Muscle of leg (tissue), 11 donors: ENCODE results near the gene ARL3. TPM values are rescaled to one million over a fixed set of nuclear protein-coding genes. Genes with fewer than 3 reads are reported as not detected.

Experiments
- DNase-seq: peaks from one replicate; pipeline ENCODE4 v3.0.0; 2013
- H3K27ac ChIP-seq: one replicate; pipeline ENCODE4 v1.5.1; 2013; ENCODE audit warnings: mild to moderate bottlenecking, low read length, control low read depth
- H3K27me3 ChIP-seq: one replicate; pipeline ENCODE4 v1.6.1; 2013; ENCODE audit warnings: low read length; ENCODE audit not compliant: control insufficient read depth, insufficient read depth
- H3K36me3 ChIP-seq: one replicate; pipeline ENCODE4 v1.6.1; 2013; ENCODE audit warnings: low read length; ENCODE audit not compliant: control insufficient read depth, insufficient read depth
- H3K4me1 ChIP-seq: one replicate; pipeline ENCODE4 v1.6.1; 2013; ENCODE audit warnings: low read length; ENCODE audit not compliant: control insufficient read depth, insufficient read depth
- H3K4me3 ChIP-seq: one replicate; pipeline ENCODE4 v1.5.1; 2013; ENCODE audit warnings: low read length, control low read depth
- H3K9me3 ChIP-seq: replicated peaks from 2 replicates; pipeline ENCODE4 v1.6.1; 2013; ENCODE audit warnings: low read depth, low read length; ENCODE audit not compliant: control insufficient read depth
- whole genome bisulfite sequencing: methylation state at CpG from one replicate; pipeline ENCODE4 v1.1.5; 2013; ENCODE audit warnings: missing lambda C conversion rate; ENCODE audit not compliant: insufficient coverage; 5-methylcytosine and 5-hydroxymethylcytosine counted together
- polyA plus RNA-seq, 8 donors: library from polyadenylated mRNA; unstranded; fragments of 120-200 nt; gene quantifications; one replicate each; pipeline versions ENCODE4 v1.2.1 to v1.2.3, GENCODE V29; 2013; ENCODE audit warnings: inconsistent platforms in 1 of 8, low replicate concordance in 1 of 8; ENCODE audit not compliant: insufficient read length in 8 of 8, insufficient read depth in 1 of 8
- total RNA-seq: library from RNA; stranded (reverse); fragments of 120-200 nt; gene quantifications from one replicate; pipeline ENCODE4 v1.2.4, GENCODE V29; 2013

The ARL3 gene
- total and polyA plus RNA-seq, 9 donors, result 7.6 to 15.8 (median 13.8) TPM

DNA sequence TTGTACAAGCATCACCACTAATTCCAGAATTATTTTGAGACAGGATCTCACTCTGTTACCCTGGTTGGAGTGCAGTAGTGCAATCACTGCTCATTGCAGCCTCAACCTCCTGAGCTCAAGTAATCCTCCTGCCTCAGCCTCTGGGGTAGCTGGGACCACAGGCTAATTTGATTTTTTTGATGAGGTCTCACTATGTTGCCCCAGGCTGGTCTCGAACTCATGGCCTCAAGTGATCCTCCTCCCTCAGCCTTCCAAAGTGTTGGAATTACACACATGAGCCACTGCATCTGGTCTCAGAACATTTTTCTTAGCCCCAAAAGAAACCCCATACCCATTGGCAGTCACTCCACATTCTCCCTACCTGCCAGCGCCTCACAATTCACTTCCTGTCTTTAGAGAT is 26.0 kb upstream of the ARL3 start:
- WGBS, result 82% methylated on average over 1 of the region's 2 CpGs
- Histone ChIP-seq H3K27ac (peak overlapping the region; percentile 16), H3K27me3 (no peaks in the 10 kb centered on the region), H3K36me3 (peaks cover 16% of the 10 kb centered on the region), H3K4me1 (peaks cover 19% of the 10 kb centered on the region), H3K9me3 (no peaks in the 10 kb centered on the region), H3K4me3 (no peak overlapping the region)
- no peak for DNase-seq

DNA sequence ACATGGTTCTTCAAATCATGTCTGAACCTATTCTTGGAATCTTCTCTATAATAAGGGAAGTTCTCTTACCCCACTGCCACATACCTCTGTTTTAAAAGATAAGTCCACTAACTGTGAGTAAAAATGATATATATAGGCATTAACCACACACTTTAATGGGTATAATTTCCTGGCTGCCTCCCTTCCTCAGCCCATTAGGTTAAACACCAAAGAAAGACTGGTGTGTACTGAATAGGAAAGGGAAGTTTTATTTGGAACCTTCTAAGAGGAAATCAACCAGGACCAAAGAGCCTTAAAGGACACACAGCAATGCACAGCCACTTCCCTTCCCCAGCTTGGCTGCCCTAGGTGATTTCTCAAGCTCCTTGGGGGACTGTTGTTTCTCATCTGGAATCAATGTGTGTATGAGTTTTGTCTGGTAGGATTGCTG is 24.5 kb upstream of the ARL3 start:
- Histone ChIP-seq H3K4me3 (no peak overlapping the region), H3K27ac (peak overlapping the region; percentile 38), H3K4me1 (peaks cover 10% of the 10 kb centered on the region), H3K9me3 (no peaks in the 10 kb centered on the region), H3K36me3 (peaks cover 28% of the 10 kb centered on the region), H3K27me3 (no peaks in the 10 kb centered on the region)
- DNase-seq, result no peak

DNA sequence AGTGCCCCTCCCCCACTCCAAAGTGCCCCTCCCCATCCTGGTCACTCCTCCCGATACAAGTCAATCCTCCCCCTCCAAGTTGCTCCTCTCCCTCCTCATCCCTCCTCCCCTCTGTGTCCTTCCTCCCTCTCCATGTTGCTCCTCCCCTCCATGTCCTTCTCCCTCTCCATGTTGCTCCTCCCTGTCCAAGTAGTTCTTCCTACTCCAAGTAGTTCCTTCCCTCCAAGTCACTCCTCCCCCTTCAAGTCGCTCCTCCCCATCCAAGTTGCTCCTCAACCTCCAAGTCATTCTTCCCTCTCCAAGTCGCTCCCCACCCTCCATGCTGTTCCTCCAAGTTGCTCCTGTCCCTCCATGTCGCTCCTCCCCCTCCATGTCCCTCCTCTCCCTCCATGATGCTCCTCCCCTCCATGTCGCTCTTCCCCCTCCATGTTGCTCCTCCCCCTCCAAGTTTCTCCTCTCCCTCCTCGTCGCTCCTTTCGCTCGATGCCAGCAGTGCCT is 20.9 kb upstream of the ARL3 start:
- H3K4me3 ChIP-seq, result no peak overlapping the region
- no peaks in the 10 kb centered on the region for H3K27me3 ChIP-seq
- 73% methylated on average over 5 of the region's 9 CpGs for WGBS
- peaks cover 52% of the 10 kb centered on the region for H3K36me3 ChIP-seq
- no peaks in the 10 kb centered on the region for H3K9me3 ChIP-seq
- H3K4me1 ChIP-seq, result peaks cover 5% of the 10 kb centered on the region
- H3K27ac ChIP-seq, result no peak overlapping the region
- no peak for DNase-seq

DNA sequence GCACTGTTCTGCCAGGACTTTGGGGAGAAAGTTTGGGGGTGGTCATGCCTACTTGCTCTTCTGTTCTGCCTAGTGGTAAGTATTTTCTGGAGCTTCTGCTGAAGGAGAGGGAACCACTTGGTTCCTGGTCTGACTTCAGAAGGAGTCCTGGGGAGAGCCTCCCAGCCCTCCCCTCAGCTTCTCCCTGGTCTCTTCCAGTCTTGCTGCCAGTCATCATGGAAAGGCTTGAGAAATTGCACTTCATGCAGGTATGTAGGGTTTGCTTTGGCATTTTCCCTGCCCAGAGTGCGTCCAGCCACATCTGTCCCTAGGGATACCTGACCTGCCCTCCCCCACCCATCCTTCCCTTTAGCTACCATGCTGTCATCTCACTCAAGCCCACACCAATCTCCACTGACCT is 18.5 kb upstream of the ARL3 start:
- no peaks in the 10 kb centered on the region for H3K27me3 ChIP-seq
- H3K4me1 ChIP-seq, result peaks cover 12% of the 10 kb centered on the region
- no peak overlapping the region for H3K27ac ChIP-seq
- WGBS, result no CpG with 5 or more reads among the region's 1 CpG
- H3K9me3 ChIP-seq, result no peaks in the 10 kb centered on the region
- no peak for DNase-seq
- H3K36me3 ChIP-seq, result peaks cover 62% of the 10 kb centered on the region
- no peak overlapping the region for H3K4me3 ChIP-seq

DNA sequence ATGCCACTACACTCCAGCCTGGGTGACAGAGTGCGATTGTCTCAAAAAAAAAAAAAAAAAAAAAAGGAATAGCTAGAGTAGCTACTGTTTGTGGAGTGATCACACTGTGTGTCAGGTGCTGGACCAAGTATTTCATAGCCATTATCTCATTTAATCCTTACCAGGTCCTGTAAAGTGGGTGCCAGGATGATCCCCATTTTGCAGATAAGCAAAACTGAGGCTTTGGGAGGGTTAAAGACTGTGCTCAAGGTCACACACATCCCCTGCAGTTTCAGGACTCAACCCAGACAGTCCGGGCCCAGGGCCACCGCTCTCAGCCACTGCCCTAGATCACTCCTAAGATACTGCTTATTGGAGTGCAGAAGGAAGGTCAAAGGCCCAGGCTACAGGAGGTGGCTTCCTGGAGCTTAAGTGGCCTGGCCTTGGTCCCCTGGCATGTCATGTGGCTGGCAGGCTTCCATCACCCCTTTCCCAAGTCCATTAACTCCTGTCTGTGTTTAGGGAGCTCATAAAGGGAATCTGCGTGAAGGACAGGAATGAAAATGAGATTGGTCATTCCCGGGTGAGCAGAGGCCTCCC is 17.1 kb upstream of the ARL3 start:
- no peaks in the 10 kb centered on the region for H3K9me3 ChIP-seq
- DNase-seq, result no peak
- H3K27ac ChIP-seq, result no peak overlapping the region
- H3K27me3 ChIP-seq, result no peaks in the 10 kb centered on the region
- H3K4me1 ChIP-seq, result peaks cover 12% of the 10 kb centered on the region
- WGBS, result 83% methylated on average over 1 of the region's 5 CpGs
- peaks cover 71% of the 10 kb centered on the region for H3K36me3 ChIP-seq
- H3K4me3 ChIP-seq, result no peak overlapping the region

DNA sequence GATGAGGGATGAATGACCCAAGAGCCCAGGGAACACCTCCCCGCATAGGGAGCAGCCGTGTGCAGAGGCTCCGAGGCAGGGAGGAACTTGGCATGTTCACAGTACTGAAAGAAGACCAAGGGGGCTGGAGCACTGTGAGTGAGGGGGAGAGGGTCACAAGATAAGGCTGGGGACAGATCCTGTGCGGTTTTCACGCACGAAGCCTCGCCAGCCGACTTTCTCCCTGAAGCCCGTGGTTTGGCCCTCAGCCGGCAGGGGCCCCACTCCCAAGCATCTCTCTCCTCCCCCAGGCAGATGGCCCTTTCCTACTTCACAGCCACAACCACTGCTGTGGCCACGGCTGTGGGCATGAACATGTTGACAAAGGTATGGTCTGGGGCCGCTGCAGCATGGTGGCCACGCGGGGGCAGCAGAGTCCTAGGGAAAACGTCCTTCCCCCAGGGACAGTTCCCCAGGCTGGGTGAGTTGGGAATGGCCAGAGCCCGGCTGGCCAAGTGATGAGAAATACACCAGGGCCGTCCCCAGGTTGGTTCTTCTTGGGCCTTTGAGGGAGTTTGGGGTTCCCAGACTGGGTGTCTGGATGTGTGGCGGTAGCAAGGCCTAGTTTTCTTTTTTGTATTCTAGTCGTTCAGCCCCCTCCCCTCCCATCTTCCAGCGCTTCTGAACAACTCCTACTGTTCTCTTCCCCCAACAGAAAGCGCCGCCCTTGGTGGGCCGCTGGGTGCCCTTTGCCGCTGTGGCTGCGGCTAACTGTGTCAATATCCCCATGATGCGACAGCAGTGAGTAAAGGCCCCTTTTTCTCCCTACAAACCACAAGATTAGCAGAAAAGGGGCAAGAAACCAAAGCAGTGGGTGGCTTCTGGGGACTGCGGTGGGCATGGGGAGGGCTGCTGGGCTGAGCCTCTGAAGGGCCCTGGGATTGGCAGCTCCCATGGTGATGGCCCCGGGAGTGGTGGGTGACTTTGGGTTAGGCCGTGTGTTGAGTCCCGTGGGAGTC is 15.1 kb upstream of the ARL3 start:
- no peaks in the 10 kb centered on the region for H3K27me3 ChIP-seq
- no peaks in the 10 kb centered on the region for H3K9me3 ChIP-seq
- peaks cover 9% of the 10 kb centered on the region for H3K4me1 ChIP-seq
- H3K27ac ChIP-seq, result no peak overlapping the region
- H3K36me3 ChIP-seq, result peaks cover 62% of the 10 kb centered on the region
- 27% methylated on average over 10 of the region's 30 CpGs for WGBS
- H3K4me3 ChIP-seq, result no peak overlapping the region
- peak; percentile 80 for DNase-seq

DNA sequence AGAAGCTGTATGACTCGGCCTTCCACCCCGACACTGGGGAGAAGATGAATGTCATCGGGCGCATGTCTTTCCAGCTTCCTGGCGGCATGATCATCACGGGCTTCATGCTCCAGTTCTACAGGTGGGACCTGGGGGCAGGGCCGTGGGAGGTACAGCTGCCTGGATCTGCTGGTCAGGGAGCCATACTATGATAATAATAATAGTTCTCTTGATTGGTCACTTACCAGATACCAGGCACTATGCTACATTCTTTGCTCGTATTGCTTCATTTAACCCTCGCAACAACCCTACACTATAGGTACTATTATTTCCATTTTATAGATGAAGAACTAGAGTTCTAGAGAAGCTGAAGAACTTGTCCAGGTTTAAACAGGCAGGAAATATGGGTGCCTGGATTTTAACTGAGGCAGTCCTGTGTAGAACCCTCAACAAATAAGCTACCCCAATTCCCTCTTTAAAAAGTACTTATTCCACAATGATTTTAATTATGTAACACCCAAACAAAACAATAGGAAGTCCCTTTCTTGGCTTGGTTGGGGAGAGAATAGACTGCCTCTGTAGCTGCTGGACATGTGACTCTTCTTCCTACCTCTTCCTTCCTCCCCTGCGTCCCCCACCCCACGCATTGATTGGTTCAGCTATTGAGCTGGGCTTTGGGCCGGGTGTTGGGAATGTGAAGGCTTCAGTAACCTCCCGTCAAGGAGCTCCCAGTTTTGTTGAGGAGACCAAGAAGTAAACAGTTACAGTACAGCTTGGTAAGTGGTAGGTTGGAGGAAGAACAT is 13.0 kb upstream of the ARL3 start:
- Histone ChIP-seq H3K27me3 (no peaks in the 10 kb centered on the region), H3K4me1 (peaks cover 9% of the 10 kb centered on the region), H3K27ac (no peak overlapping the region), H3K9me3 (no peaks in the 10 kb centered on the region), H3K36me3 (peaks cover 46% of the 10 kb centered on the region), H3K4me3 (no peak overlapping the region)
- WGBS, result 67% methylated on average over 4 of the region's 13 CpGs
- DNase-seq, result no peak

DNA sequence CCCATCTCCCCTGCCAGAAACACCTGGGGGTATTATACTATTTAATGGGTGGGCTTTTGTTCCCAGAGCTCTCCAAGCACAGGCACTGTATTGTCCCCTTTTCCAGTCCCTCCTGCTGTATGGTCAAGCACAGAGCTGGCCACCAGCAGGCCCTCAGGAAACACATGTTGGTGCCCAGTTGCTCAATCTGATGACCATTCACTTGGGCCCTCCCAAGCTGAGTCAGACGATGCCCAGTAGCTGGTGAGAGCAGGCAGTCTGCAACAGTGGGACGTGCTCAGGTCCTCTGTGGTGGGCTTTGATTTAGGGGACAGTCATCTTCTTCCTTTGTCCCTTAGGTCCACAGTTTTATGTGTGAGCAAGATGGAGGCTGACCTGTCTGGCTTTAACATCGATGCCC is 12.1 kb upstream of the ARL3 start:
- H3K4me3 ChIP-seq, result no peak overlapping the region
- no peaks in the 10 kb centered on the region for H3K27me3 ChIP-seq
- no peaks in the 10 kb centered on the region for H3K9me3 ChIP-seq
- WGBS, result 89% methylated on average over 2 of the region's 3 CpGs
- H3K27ac ChIP-seq, result no peak overlapping the region
- H3K4me1 ChIP-seq, result peaks cover 9% of the 10 kb centered on the region
- peaks cover 37% of the 10 kb centered on the region for H3K36me3 ChIP-seq
- no peak for DNase-seq

DNA sequence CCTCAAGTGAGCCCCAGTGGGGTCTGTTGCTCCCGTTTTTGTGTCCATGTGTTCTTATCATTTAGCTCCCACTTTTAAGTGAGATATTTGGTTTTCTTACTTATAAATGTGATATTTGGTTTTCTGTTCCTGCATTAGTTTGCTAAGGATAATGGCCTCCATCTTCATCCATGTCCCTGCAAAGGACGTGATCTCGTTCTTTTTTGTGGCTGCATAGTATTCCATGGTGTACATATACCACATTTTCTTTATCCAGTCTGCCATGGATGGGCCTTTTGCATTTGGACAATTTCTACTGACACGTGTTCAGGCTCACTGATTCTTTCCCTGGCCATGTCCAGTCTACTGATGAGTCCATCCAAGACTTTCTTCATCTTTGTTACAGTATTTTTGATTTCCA is 9.8 kb upstream of the ARL3 start:
- no peak overlapping the region for H3K4me3 ChIP-seq
- peaks cover 29% of the 10 kb centered on the region for H3K36me3 ChIP-seq
- no peaks in the 10 kb centered on the region for H3K9me3 ChIP-seq
- peaks cover 3% of the 10 kb centered on the region for H3K4me1 ChIP-seq
- WGBS, result 100% methylated on average over 3 of the region's 4 CpGs
- H3K27ac ChIP-seq, result no peak overlapping the region
- H3K27me3 ChIP-seq, result no peaks in the 10 kb centered on the region
- DNase-seq, result no peak

DNA sequence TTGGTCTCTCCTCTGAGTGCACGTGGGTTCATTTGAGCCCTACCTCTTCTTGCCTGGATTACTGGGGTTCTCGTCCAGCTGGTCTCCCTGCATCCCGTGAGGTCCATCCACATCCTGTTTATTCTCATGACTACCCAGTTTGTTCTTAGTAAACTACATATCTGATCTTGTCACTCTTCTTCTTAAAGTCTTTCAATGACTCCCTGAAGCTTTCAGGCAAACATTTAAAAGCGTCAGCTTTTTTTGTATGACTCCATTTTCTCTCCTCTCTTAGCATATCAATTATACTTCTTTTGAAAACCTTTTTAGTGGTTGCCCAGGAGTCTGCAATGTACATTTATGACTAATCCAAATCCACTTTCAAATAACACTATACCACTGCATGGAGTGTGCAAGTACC is 7.8 kb upstream of the ARL3 start:
- H3K4me3 ChIP-seq, result no peak overlapping the region
- H3K27me3 ChIP-seq, result no peaks in the 10 kb centered on the region
- H3K9me3 ChIP-seq, result no peaks in the 10 kb centered on the region
- DNase-seq, result no peak
- WGBS, result 40% methylated on average over 3 of the region's 4 CpGs
- H3K4me1 ChIP-seq, result peaks cover 11% of the 10 kb centered on the region
- peaks cover 14% of the 10 kb centered on the region for H3K36me3 ChIP-seq
- no peak overlapping the region for H3K27ac ChIP-seq
